GM04504 (cell line): ENCODE measurements around the gene CACNG7.
"Not testable (repeated sequence)": the region's sequence is repeated elsewhere in the genome, so short reads cannot be mapped to it uniquely, and the experiment has no call there.

Experiments used
- DNase-seq: peaks from one replicate; pipeline ENCODE4 v3.0.0-alpha.2; 2012; ENCODE audit warnings: low read depth

CACNG7 gene

GRCh38 chr19:53906211-53907192, 2.6 kb upstream of the CACNG7 start:
- no peak for DNase-seq

GRCh38 chr19:53907193-53907581, 1.9 kb upstream of the CACNG7 start:
- no peak for DNase-seq

- DNase-seq: no peak
These were observed 1.4 kb upstream of the CACNG7 start for GRCh38 chr19:53907690-53908089.

- no peak for DNase-seq
These were observed 758 bp upstream of the CACNG7 start for GRCh38 chr19:53908106-53908934.

GRCh38 chr19:53909471-53910169, 542 bp downstream of the CACNG7 start:
- DNase-seq: no peak

GRCh38 chr19:53910170-53910518, 1.1 kb downstream of the CACNG7 start:
- no peak for DNase-seq

GRCh38 chr19:53912653-53913052, 3.6 kb downstream of the CACNG7 start:
- DNase-seq: no peak

GRCh38 chr19:53915000-53915399, 5.9 kb downstream of the CACNG7 start:
- no peak for DNase-seq

GRCh38 chr19:53916004-53916403, 6.9 kb downstream of the CACNG7 start:
- no peak for DNase-seq

GRCh38 chr19:53917356-53917755, 8.3 kb downstream of the CACNG7 start:
- no peak for DNase-seq

- DNase-seq: peak; percentile 12
These were observed 18.7 kb downstream of the CACNG7 start for GRCh38 chr19:53927739-53928138.

GRCh38 chr19:53936029-53936428, 27.0 kb downstream of the CACNG7 start:
- no peak for DNase-seq

GRCh38 chr19:53942001-53942786, 33.1 kb downstream of the CACNG7 start:
- DNase-seq: no peak

- DNase-seq: no peak
These were observed 35.3 kb downstream of the CACNG7 start for GRCh38 chr19:53944416-53944815.

- DNase-seq: no peak
These were observed 35.9 kb downstream of the CACNG7 start for GRCh38 chr19:53944933-53945332.

GRCh38 chr19:53945441-53945840, 36.4 kb downstream of the CACNG7 start:
- DNase-seq: no peak

- DNase-seq: no peak
These were observed 36.9 kb downstream of the CACNG7 start for GRCh38 chr19:53945998-53946397.

GRCh38 chr19:53947624-53948023, 38.5 kb downstream of the CACNG7 start:
- no peak for DNase-seq

GRCh38 chr19:53948611-53949010, 39.5 kb downstream of the CACNG7 start:
- not testable (repeated sequence) for DNase-seq

- no peak for DNase-seq
These were observed 42.4 kb downstream of the CACNG7 start for GRCh38 chr19:53951436-53951835.

GRCh38 chr19:53951947-53952346, 42.9 kb downstream of the CACNG7 start:
- DNase-seq: no peak

- DNase-seq: no peak
These were observed 44.3 kb downstream of the CACNG7 start for GRCh38 chr19:53953383-53953782.
